AG04450 (cell line): ENCODE results near the gene FAM221B. TPM values are rescaled to one million over a fixed set of nuclear protein-coding genes. Genes with fewer than 3 reads are reported as not detected.

Experiments used
- CTCF ChIA-PET: fragments of 300-600, 350-600 bp; formaldehyde crosslinking; extraction: SDS; loops from one replicate; lab custom pipeline; 2022; ENCODE audit warnings: antibody characterized with exemption, inconsistent platforms; lab: Charles Lee
- POLR2A ChIA-PET: fragments of 350-600 bp; formaldehyde crosslinking; extraction: SDS; loops from one replicate; lab custom pipeline; 2021; ENCODE audit warnings: antibody characterized with exemption, inconsistent platforms; lab: Yijun Ruan, JAX
- DNase-seq: peaks from one replicate; pipeline ENCODE4 v3.0.0-alpha.2; 2011; ENCODE audit warnings: low read depth, low spot score
- H3K27ac ChIP-seq: one replicate; pipeline ENCODE4 v1.5.1; 2012; ENCODE audit warnings: low read depth, low read length, control low read depth
- H3K27me3 ChIP-seq: one replicate; pipeline ENCODE4 v1.6.0; 2012; ENCODE audit warnings: low read length; ENCODE audit not compliant: control insufficient read depth, insufficient read depth
- H3K4me3 ChIP-seq: 2 replicates; pipeline ENCODE4 v1.5.1; 2011; ENCODE audit warnings: mild to moderate bottlenecking, low read depth, low read length, control low read depth
- H3K9me3 ChIP-seq: 2 replicates; pipeline ENCODE4 v1.5.1; 2012; ENCODE audit warnings: low read length; ENCODE audit not compliant: control insufficient read depth, insufficient read depth
- CTCF ChIP-seq: IDR thresholded peaks from 2 replicates; pipeline ENCODE4 v1.5.1; 2011; ENCODE audit warnings: low read depth, low read length, control low read depth, inconsistent platforms
- polyA plus RNA-seq: library from polyadenylated mRNA; depleted of rRNA; stranded (reverse); fragments of >200 nt; gene quantifications from 2 replicates; pipeline ENCODE4 v1.2.3, GENCODE V29; 2011

FAM221B gene
- polyA plus RNA-seq, 1 experiment, result not detected

DNA sequence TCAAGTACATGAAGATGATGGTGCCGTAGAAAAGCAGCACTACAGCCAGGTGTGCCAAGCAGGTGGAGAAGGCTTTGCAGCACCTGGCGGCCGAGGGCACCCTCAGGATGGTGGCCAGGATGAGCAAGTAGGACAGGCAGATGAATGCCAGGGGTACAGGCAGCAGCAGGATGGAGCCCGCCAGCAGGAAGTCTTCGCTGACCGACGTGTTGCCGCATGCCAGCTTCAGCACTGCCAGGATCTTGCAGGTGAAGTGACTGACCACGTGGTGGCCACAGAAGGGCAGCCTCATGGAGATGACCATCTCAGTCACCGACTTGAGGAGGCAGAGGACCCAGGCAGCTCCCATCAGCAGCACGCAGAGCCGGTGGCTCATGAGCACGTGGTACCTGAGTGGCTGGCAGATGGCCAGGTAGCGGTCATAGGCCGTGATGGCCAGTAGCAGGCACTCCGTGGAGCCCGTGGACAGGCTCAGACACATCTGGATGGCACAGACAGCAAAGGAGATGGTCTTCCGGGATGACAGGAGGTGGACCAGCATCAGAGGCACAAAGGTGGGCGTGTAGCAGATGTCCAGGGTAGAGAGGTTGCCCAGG is 41.2 kb upstream of the FAM221B start:
- Histone ChIP-seq H3K4me3 (no peak overlapping the region), H3K27me3 (peaks cover 5% of the 10 kb centered on the region), H3K27ac (no peak overlapping the region), H3K9me3 (no peaks in the 10 kb centered on the region; the same call in 1 of the 2 replicates)
- no peak for DNase-seq
- TF ChIP-seq CTCF, result no peak
- ChIA-PET POLR2A (no interaction called here), CTCF (interaction anchor here (1.2 kb wide), 1 partner anchor 13 kb away, joined by 3 read pairs; no protein-coding TSS in a partner anchor)

DNA sequence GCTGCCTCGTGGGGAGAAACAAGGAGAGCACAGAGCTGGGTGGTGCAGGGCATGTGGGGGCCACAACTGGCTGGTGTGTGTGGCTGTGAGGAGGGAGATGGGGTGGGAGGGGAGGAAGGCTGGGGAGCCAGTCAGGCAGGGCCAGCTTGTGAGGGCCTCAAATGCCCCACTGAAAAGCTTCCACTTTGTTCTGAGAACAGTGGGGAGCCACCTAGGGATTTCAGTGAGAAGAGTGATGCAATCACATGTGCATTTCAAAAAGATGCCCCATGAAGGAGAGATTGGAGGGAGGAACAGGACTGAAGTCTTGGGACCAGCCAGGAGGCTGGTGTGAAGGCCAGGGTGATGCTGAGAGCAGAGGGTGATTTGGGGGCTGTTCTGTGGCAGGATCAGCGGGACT is 40.4 kb upstream of the FAM221B start:
- no peak overlapping the region for H3K27ac ChIP-seq
- no peak overlapping the region for H3K4me3 ChIP-seq
- ChIA-PET POLR2A (interaction anchor here (0.6 kb wide), 1 partner anchor 11 kb away, joined by 3 read pairs; no protein-coding TSS in a partner anchor), CTCF (interaction anchor here (2.0 kb wide), 1 partner anchor 14 kb away, joined by 6 read pairs; no protein-coding TSS in a partner anchor)
- H3K9me3 ChIP-seq, result no peaks in the 10 kb centered on the region; the same call in 1 of the 2 replicates
- TF ChIP-seq CTCF, result no peak
- DNase-seq, result no peak
- H3K27me3 ChIP-seq, result peaks cover 7% of the 10 kb centered on the region

DNA sequence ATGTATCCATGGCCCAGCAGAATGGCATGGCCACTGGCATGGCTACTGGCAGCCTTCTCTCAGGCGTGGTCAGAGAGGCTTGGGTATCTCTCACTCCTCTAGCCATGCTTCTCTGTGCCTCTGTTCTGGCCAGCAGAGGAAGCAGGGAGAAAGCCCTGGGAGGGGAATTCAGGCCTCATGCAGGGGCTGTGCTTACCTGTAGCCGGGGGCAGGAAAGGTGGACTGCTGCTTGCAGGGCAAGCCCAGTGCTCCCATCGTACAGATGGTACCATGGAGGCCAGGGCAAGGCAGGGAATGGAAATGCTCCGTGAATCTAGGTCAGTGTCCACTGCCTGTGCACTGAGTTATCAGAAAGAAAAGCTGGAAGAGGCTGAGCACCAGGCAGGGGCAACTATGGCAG is 39.0 kb upstream of the FAM221B start:
- Histone ChIP-seq H3K27me3 (peaks cover 7% of the 10 kb centered on the region), H3K4me3 (no peak overlapping the region), H3K27ac (no peak overlapping the region), H3K9me3 (no peaks in the 10 kb centered on the region; the same call in 1 of the 2 replicates)
- ChIA-PET CTCF (interaction anchor here (2.0 kb wide), 1 partner anchor 15 kb away, joined by 6 read pairs; no protein-coding TSS in a partner anchor), POLR2A (no interaction called here)
- TF ChIP-seq CTCF, result no peak
- DNase-seq, result no peak

DNA sequence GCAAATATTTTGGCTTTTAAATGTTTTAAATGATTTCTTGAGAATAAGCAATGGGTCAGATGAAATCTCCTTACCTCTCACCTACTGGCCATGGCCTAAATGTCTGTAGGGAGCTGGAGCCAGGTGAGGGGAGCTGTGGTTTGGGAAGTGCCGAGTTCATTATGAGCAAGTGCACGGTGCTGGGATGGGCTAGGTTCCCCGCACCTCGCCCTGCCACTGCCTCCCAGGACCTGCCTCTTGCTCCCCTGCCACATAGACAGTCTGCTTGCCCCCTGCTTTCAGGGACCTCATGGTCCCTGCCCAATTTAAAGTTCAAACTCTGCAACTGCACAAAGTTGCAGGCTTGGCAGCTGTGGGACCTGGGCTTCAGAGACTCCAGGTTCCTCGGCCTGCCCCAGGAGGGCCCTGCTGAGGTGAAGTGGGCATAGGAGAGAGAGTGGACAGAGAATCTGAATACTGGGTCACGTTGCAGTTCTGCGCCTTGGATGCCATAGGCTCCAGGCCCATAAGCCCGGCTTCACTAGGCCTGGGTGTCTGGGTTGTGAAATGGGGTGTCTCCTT is 36.2 kb upstream of the FAM221B start:
- H3K9me3 ChIP-seq, result no peaks in the 10 kb centered on the region; the same call in 1 of the 2 replicates
- DNase-seq, result no peak
- CTCF ChIA-PET, result interaction anchor here (1.8 to 1.9 kb wide), 2 partner anchors 17 to 74 kb away, joined by 6 to 7 read pairs; no protein-coding TSS in a partner anchor
- no peak overlapping the region for H3K27ac ChIP-seq
- peaks cover 22% of the 10 kb centered on the region for H3K27me3 ChIP-seq
- POLR2A ChIA-PET, result no interaction called here
- no peak for TF ChIP-seq CTCF
- no peak overlapping the region for H3K4me3 ChIP-seq

GRCh38 chr9:35863583-35863982 is 35.1 kb upstream of the FAM221B start:
- POLR2A ChIA-PET, result no interaction called here
- Histone ChIP-seq H3K4me3 (no peak overlapping the region), H3K9me3 (no peaks in the 10 kb centered on the region), H3K27me3 (peaks cover 22% of the 10 kb centered on the region), H3K27ac (no peak overlapping the region)
- DNase-seq, result no peak
- CTCF ChIA-PET, result interaction anchor here (1.8 to 1.9 kb wide), 2 partner anchors 19 to 73 kb away, joined by 6 to 7 read pairs; no protein-coding TSS in a partner anchor
- no peak for TF ChIP-seq CTCF
